ENCODE data around the gene MYCN. TPM values are rescaled to one million over a fixed set of nuclear protein-coding genes. Genes with fewer than 3 reads are reported as not detected.
"Not testable (repeated sequence)": the region's sequence is repeated elsewhere in the genome, so short reads cannot be mapped to it uniquely, and the experiment has no call there.

The MYCN gene
- total RNA-seq, 1 experiment from 2014 or later: not detected

- no peak for DNase-seq (ENCODE audit: low spot score)
Observed at GRCh38 chr2:15907461-15908324, 32.7 kb upstream of the MYCN start.

DNA sequence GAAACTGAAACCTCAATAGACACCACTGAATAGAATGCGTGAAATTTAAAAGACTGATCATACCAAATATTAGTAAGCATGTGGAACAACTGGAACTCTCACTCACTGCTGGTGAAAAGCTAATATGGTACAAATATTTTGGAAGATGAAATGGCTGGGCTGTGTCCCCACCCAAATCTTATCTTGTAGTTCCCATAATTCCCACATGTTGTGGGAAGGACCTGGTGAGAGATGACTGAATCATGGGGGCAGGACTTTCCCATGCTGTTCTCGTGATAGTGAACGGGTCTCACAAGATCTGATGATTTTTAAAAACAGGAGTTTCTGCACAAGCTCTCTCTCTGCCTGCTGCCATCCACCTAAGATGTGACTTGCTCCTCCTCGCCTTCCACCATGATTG is 32.0 kb upstream of the MYCN start:
- no peak for DNase-seq (ENCODE audit: low spot score)

GRCh38 chr2:15909157-15909556 is 31.2 kb upstream of the MYCN start:
- DNase-seq (ENCODE audit: low spot score): no peak

- DNase-seq (ENCODE audit: low spot score): no peak
Observed at GRCh38 chr2:15909736-15910135, 30.6 kb upstream of the MYCN start.

DNA sequence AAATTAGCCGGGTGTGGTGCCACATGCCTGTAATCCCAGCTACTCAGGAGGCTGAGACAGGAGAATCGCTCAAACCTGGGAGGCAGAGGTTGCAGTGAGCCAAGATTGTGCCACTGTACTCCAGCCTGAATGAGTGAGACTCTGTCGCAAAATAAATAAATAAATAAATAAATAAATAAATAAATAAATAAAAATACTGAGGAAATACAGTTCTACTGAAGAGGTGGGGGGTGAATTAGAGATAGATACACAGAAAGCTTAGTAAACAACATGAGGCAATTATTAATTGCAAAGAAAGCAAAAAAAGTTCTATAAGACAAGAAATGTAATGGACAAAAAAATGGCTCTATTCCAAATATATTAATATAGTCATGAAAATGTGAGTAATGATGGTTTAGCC is 29.1 kb upstream of the MYCN start:
- DNase-seq (ENCODE audit: low spot score): not testable (repeated sequence)

GRCh38 chr2:15911686-15912085 is 28.7 kb upstream of the MYCN start:
- no peak for DNase-seq (ENCODE audit: low spot score)

- peak; percentile 91 for DNase-seq (ENCODE audit: low spot score)
Observed at GRCh38 chr2:15912203-15912602, 28.1 kb upstream of the MYCN start.

DNA sequence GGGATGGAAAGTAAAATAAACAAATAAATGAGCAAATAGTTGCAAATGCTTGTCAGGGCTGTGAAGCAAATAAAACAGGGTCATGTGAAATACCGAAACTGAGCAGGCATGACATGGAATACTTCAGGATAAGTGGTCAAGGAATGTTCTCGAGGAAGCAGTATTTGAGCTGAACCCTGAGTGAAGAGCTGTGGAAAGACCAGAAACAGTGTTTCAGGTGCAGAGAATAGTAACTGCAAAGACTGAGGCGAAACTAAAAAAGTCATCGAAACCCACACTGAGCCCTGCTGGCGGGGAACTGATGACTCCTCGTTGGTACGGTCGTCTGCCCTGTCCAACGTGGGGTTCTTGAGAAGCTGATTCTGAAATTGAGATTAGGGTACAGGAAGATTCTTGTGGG is 27.2 kb upstream of the MYCN start:
- peak; percentile 10 for DNase-seq (ENCODE audit: low spot score)

DNA sequence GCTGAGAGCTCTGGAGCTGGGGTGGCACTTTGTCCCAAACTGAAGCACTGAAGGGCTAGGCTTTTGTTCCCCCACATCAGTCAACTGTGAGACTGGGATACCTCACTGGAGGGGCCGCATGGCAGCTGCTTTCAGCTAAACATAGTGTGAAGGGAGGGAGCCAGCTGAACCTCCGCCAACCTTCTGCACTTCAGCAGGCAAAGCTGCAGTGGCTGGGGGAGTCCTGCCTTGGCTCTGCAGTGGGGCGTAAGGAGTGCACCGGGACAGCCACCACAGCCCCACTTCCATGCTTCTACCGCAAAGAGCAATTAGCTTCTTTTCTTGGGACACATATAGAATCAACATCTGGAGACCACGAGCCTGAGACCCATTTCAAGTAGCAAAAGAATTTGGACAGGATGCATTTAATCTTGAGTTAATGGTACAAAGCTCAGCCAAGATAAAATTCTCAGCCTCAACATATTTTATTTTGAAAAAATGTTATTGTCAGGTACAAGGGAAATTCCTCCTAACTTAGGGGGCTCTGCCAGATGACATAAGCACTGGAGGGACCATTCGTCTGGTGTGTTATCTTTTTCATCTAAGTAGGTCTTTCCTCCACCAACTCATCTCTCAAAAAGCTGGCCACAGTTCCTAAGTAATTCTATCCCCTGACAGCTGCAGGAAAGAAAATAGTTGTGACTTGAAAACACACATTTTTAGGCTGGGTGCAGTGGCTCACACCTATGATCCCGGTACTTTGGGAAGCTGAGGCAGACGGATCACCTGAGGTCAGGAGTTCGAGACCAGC is 25.6 kb upstream of the MYCN start:
- DNase-seq (ENCODE audit: low spot score): peak; percentile 61

DNA sequence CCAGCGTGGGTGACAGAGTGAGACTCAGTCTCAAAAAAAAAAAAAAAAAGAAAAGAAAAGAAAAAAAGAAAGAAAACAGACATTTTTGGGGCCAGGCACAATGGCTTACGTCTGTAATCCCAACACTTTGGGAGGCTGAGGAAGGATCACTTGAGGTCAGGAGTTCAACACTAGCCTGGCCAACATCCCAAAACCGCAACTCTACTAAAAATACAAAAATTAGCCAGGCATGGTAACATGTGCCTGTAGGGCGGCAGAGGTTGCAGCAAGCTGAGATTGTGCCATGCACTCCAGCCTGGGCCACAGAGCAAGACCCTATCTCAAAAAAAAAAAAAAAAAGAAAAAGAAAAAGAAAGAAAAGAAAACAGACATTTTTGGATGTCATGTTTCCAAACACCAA is 24.8 kb upstream of the MYCN start:
- peak; percentile 42 for DNase-seq (ENCODE audit: low spot score)

- DNase-seq (ENCODE audit: low spot score): no peak
Observed at GRCh38 chr2:15916336-15916735, 24.0 kb upstream of the MYCN start.

- DNase-seq (ENCODE audit: low spot score): no peak
Observed at GRCh38 chr2:15918761-15919356, 21.5 kb upstream of the MYCN start.

DNA sequence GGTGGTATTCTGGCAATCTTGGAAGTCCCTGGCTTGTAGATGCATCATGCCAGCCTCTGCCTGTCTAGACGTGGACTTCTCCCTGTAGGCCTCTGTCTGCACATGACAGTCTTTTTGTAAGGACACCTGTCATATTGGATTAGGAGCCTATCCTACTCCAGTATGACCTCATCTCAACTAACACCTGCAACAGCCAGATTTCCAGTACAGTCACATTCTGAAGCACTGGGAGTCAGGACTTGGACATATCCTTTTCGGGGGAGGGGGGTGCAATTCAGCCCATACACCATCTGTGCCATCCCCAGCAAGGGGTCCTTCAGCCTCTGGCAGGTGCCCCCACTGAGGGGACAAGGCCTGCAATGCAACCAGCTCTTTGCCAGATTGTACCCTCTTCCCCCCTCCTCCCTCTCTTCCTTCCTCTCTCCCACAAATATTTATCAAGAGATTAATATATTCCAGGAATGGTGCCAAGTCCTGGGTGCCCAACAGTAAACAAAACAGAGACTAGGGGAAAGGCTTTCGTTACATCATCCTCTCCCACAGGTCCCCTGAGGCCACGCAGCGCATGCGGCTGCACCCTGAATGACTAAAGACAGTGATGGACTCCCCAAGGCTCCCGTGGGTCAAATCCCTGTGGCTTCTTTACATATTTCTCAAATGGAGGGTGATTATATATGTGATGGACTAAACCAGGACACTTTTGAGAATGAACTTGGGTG is 20.5 kb upstream of the MYCN start:
- peak; percentile 41 for DNase-seq (ENCODE audit: low spot score)

DNA sequence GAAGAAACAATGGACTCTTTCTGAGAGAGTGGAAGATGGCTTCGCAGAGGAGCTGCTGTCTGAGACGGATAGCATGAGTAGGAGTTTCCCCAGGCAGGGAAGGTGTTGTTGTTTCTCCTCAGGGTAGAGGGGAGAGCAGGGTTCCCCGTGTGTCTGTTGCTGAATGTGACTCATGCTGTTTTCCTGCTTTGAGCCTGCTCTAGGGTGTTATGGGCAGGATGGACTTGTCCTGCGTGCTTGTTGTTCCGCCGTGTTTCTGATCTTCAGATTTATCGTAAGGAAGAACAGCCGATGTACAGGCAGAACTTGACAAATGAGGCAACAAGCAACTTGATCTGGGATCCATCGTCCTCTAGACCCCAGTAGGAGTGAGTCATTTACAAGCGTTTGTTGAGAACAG is 19.7 kb upstream of the MYCN start:
- DNase-seq (ENCODE audit: low spot score): no peak

DNA sequence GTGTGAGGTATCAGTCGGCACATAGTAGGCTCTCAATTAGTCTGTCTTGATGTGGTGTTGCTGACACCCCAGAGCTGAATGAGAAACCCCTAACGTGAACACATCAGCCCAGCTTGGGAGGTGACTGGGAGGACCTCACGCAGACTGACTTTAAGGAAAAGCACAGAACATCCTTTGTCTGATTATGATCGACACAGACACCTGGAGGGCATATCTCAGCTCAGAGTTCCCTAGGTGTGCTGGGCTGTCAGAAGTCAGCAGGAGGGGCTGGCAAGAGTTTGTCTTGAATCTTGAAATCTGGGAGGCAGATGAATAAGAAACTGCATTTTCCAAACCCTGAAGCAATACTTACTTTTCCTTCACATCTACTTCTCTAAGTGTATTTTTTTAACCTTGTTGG is 16.8 kb upstream of the MYCN start:
- no peak for DNase-seq (ENCODE audit: low spot score)

- DNase-seq (ENCODE audit: low spot score): no peak
Observed at GRCh38 chr2:15925819-15926218, 14.5 kb upstream of the MYCN start.

DNA sequence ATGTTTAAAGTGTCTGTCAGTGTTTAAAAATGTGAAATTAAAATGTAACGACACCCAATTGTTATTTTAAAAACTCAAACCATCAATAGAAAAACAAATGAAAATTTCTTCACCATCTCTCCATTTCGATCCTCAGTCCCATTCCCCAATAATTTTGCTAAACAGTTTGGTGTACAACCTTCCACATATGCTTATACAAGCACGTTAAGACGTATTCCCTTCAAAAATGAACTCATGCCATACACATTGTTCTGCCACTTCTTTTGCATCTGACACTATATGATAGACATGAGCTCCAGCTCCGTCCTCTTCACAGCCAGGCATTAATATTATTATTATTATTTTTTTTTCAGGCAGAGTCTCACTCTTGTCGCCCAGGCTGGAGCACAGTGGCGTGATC is 14.1 kb upstream of the MYCN start:
- DNase-seq (ENCODE audit: low spot score): no peak

DNA sequence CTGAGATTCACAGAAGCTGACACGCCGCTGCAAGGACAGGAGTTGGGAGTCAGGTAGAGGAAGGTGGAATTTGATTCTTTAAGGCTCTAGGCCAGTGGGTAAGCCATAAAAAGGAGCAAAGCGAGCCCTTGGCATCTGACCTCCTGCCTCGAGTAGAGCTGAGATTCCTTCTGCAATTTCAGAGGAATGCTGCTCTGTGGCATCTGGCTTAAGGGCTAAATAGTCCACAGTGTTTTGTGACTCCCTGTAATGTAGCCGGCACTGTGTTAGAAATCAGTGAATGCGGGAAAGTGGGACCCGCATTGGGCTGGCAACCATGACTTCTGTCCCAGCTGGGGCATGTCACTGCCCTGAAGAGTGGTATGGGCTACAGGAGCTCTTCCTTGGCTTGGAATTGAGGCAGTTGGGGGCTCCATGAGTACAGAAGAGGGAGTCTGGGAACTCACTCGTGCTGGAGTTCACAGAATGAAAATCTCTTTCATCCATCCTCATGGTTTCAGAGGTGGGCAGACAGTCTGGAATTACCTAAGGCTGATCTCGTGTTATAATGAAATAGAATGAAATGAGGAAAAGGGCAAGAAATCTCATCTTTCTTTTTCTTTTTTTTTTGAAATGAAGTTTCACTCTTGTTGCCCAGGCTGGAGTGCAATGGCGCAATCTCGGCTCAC is 12.7 kb upstream of the MYCN start:
- DNase-seq (ENCODE audit: low spot score): no peak

DNA sequence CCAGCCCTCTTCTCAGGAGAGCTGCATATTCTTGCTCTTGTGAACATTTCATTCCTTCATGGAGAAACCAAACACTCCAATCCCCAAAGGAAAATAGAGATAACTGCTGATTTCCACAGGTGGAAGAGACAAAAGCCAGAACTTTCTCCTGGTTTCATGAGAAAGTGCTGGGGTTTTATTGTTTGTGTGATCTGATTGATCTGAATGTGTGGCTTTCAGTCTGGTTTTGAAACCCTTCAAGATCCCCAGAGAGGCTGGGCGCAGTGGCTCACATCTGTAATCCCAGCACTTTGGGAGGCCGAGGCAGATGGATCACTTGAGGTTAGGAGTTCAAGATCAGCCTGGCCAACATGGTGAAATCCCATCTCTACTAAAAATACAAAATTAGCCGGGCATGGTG is 11.3 kb upstream of the MYCN start:
- not testable (repeated sequence) for DNase-seq (ENCODE audit: low spot score)

DNA sequence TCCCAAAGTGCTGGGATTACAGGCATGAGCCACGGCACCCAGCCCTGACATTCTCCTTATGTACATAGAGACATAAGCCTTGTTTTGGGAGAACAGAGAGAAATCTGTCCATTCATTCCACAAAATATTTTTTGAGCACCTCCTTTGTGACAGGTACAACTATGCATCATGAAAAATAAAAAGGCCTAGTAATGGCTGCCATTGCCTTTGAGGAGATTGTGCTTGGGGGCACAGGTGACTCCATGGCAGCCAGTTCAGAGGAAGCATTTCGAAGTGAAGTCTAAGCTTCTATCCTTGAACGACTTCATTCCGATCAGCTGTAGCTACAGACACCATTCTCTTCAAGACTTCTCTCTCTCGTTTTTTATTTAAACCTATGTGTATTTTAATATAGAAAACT is 10.5 kb upstream of the MYCN start:
- no peak for DNase-seq (ENCODE audit: low spot score)

- no peak for DNase-seq (ENCODE audit: low spot score)
Observed at GRCh38 chr2:15930589-15931318, 9.6 kb upstream of the MYCN start.

All from H4 (cell line).